Activated naive CD8-positive, alpha-beta T cell (primary cell): ENCODE measurements around the gene LPIN2.

Experiments used
- H3K27ac Mint-ChIP-seq: one replicate; pipeline ENCODE4 v1.8.0; 2021; ENCODE audit warnings: mixed read lengths
- H3K27me3 Mint-ChIP-seq: one replicate; pipeline ENCODE4 v1.8.0; 2021; ENCODE audit warnings: mixed read lengths
- H3K36me3 Mint-ChIP-seq: one replicate; pipeline ENCODE4 v1.8.0; 2021; ENCODE audit warnings: mixed read lengths
- H3K4me1 Mint-ChIP-seq: one replicate; pipeline ENCODE4 v1.8.0; 2021; ENCODE audit warnings: low read depth, mixed read lengths
- H3K4me3 Mint-ChIP-seq: one replicate; pipeline ENCODE4 v1.8.0; 2021; ENCODE audit warnings: mild to moderate bottlenecking, mixed read lengths
- H3K9me3 Mint-ChIP-seq: one replicate; pipeline ENCODE4 v1.8.0; 2021; ENCODE audit warnings: low read depth, mixed read lengths

The LPIN2 gene

DNA sequence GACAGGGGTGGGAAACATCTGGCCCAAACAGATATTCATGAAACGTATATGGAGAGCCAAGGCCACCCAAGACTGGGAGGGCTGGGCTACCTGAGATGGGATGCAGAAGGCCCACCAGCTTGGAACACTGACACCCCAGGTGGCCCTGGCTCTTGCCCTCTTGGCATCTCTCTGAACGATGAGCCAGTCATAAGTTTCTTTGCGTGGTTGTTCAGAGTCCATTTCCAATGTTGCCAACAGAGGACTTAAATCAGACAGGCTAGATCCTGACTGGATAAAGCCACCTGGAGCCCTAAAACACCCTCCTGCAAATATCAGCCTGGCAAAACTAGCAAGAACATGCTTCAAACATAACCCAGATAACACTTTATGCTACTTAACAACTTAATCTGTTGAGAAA, 42.6 kb downstream of the LPIN2 start:
- Mint-ChIP-seq H3K27me3 (no peaks in the 10 kb centered on the region), H3K4me1 (peaks cover 89% of the 10 kb centered on the region), H3K4me3 (peak overlapping the region; percentile 68), H3K27ac (peak overlapping the region; percentile 100), H3K36me3 (peaks cover 10% of the 10 kb centered on the region), H3K9me3 (no peaks in the 10 kb centered on the region)

DNA sequence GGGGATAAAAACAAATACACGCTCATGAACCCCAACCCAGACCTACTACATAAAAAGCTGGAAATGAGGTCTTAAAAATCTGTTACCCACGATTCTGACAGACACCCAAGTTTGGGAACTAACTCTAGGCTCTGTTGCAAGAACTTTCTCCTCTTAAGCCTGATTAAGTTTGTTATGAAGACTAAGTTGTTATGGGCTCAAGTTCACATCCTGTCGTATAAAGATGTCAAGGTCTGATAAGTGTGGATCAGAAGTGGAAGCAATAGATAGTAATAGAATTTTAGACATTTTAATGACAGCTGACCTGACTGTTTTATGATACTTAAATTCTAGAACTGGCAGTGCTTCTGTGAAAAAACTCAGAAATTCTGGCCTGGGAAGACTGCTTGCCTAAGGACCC, 43.2 kb downstream of the LPIN2 start:
- no peaks in the 10 kb centered on the region for H3K9me3 Mint-ChIP-seq
- H3K4me1 Mint-ChIP-seq, result peaks cover 91% of the 10 kb centered on the region
- no peaks in the 10 kb centered on the region for H3K27me3 Mint-ChIP-seq
- peak overlapping the region; percentile 68 for H3K4me3 Mint-ChIP-seq
- H3K36me3 Mint-ChIP-seq, result peaks cover 12% of the 10 kb centered on the region
- peak overlapping the region; percentile 100 for H3K27ac Mint-ChIP-seq

DNA sequence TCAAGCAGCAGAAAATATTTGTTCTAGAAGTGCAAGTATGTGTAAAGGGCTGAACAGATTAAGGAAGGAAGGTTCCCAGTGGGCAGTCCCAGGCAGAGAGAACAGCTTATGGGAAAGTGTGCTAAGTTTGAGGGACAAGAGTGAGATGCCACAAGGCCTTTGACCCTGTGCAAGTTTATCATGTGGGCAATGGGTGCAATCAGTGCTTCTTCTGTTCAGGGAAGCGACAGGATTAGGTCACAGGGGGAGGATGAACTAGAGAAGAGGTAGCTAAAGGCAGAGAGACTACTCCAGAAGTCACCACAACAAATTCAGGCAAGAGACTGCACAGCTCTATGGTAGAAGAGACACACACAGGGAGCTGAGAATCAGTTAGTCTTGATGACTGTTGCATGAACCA, 44.3 kb downstream of the LPIN2 start:
- Mint-ChIP-seq H3K4me3 (peak overlapping the region; percentile 68), H3K27ac (peak overlapping the region; percentile 100), H3K36me3 (peaks cover 15% of the 10 kb centered on the region), H3K9me3 (no peaks in the 10 kb centered on the region), H3K27me3 (no peaks in the 10 kb centered on the region), H3K4me1 (peaks cover 92% of the 10 kb centered on the region)

DNA sequence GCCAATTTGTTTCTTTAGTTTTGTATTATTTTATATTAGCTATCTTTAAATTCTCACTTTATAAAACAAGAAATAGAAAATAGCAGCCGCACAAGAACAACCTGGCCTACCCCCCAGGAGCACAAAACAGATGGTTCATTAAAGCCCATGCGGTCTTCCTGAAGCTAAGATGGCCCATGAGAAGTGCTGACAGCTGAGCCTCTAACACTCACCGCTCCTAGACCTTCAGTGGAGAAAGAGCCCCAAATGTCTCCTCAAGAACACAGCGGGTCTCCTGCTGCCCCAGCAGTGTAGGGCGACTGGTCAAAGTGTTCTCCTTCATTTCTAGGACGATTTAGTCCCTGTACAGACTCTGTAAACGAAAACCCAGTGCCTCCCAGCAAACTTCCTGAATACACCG, 45.1 kb downstream of the LPIN2 start:
- peak overlapping the region; percentile 68 for H3K4me3 Mint-ChIP-seq
- H3K27ac Mint-ChIP-seq, result peak overlapping the region; percentile 100
- H3K36me3 Mint-ChIP-seq, result peaks cover 20% of the 10 kb centered on the region
- peaks cover 4% of the 10 kb centered on the region for H3K9me3 Mint-ChIP-seq
- H3K4me1 Mint-ChIP-seq, result peaks cover 92% of the 10 kb centered on the region
- H3K27me3 Mint-ChIP-seq, result no peaks in the 10 kb centered on the region

DNA sequence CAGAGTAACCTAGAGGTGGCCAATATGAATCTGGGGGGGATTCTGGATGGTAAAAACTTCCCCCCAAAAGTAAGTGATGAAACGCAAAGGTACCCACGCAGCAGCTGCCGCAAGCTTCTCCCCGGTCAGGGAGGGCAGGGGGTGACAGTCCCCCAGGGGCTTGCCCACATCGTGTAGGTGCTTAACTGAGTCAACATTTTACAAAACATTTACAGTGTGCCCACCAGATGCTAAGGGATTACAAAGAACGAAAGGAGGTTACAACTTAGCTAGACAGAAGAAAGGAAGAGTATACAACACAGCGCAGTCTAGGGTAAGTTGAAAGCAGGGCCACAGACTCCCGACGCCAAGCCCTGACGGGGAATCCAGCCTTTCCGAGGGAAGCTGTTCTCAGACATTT, 45.6 kb downstream of the LPIN2 start:
- peak overlapping the region; percentile 100 for H3K27ac Mint-ChIP-seq
- peak overlapping the region; percentile 68 for H3K4me3 Mint-ChIP-seq
- H3K4me1 Mint-ChIP-seq, result peaks cover 92% of the 10 kb centered on the region
- H3K36me3 Mint-ChIP-seq, result peaks cover 20% of the 10 kb centered on the region
- H3K9me3 Mint-ChIP-seq, result peaks cover 4% of the 10 kb centered on the region
- H3K27me3 Mint-ChIP-seq, result no peaks in the 10 kb centered on the region

DNA sequence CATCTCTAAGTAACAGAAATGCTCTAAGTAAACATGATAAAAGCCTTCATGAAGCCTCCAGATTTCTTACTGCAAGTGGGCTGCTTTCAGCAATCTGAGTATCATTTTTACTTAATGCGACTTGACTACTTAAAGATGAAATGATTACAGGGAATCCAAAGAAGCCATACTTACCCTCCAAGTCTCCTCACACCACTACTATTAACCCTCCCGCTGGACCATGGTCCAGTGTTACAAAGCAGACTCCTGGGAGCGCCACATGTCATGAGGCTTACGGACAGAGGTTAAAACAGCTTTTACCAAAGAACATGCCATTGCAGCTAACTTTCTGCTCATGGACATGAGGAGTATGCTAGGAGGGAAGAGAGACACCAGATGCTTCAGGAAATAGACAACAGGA, 46.4 kb downstream of the LPIN2 start:
- Mint-ChIP-seq H3K27ac (peak overlapping the region; percentile 100), H3K9me3 (peaks cover 4% of the 10 kb centered on the region), H3K4me1 (peaks cover 92% of the 10 kb centered on the region), H3K27me3 (no peaks in the 10 kb centered on the region), H3K4me3 (peak overlapping the region; percentile 33), H3K36me3 (peaks cover 18% of the 10 kb centered on the region)

DNA sequence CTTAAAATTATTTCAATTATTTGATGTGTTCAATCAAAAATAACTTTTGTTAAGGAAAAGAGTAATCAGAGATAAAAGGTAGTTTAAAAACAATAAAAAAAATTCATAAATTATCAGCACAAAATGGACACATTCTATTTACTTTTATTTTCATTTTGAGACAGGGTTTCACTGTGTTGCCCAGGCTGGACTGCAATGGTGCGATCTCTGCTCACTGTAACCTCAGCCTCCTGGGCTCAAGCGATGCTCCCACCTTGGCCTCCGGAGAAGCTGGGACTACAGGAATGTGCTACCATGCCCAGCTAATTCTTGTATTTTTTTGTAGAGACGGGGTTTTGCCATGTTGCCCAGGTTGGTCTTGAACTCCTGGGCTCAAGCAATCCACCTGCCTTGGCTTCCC, 47.1 kb downstream of the LPIN2 start:
- no peaks in the 10 kb centered on the region for H3K27me3 Mint-ChIP-seq
- peaks cover 18% of the 10 kb centered on the region for H3K36me3 Mint-ChIP-seq
- H3K27ac Mint-ChIP-seq, result peak overlapping the region; percentile 100
- peak overlapping the region; percentile 42 for H3K4me3 Mint-ChIP-seq
- peaks cover 92% of the 10 kb centered on the region for H3K4me1 Mint-ChIP-seq
- H3K9me3 Mint-ChIP-seq, result peaks cover 4% of the 10 kb centered on the region

DNA sequence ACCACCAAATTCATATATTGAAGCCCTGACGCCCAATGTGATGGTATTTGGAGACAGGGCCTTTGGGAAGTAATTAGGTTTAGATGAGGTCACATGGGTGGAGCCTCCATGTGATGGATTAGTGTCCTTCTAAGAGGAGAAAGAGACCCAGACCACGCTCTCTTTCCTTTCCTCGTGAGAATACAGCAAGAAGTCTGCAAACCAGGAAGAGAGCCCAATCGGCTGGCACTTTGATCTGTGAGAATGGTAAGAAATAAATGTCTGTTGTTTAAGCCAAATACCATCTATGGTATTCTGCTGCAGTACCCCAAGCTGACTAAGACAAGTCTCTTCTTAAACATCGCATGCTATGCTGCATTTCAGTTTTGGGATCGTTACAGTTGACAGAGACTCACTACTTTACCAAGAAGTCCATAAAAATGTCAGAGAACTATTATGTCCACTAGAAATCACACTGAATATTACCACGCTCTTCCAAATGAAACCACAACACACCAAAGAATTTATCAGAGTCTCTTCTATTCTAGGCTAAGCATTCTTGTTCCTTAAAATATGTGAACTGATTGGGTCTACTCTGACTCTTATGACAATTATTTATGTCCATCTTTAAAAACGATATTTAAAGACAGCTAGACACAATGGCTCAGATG, 48.5 kb downstream of the LPIN2 start:
- Mint-ChIP-seq H3K36me3 (peaks cover 12% of the 10 kb centered on the region), H3K27ac (peak overlapping the region; percentile 100), H3K4me3 (peak overlapping the region; percentile 58), H3K4me1 (peaks cover 92% of the 10 kb centered on the region), H3K9me3 (peaks cover 4% of the 10 kb centered on the region), H3K27me3 (no peaks in the 10 kb centered on the region)
